ENCODE results near the gene CRX. TPM values are rescaled to one million over a fixed set of nuclear protein-coding genes. Genes with fewer than 3 reads are reported as not detected.
A peak's percentile ranks its signal among the peaks of the same experiment; 100 is the strongest.
"Not testable (repeated sequence)": the region's sequence is repeated elsewhere in the genome, so short reads cannot be mapped to it uniquely, and the experiment has no call there.

Gene CRX
- polyA plus RNA-seq, 4 donors = 0.12 TPM; not detected in 3

- 32 to 42% (median 39%) methylated on average over 9 of the region's 9 CpGs for WGBS, 3 donors
- FAIRE-seq (no peak), DNase-seq (peak in 1 of 2 donors; percentile 21)
- H3K9me3 ChIP-seq (ENCODE audit: control insufficient read depth in 2 of 2, insufficient read depth in 1 of 2, low read depth in 1 of 2, low read length in 1 of 2) = peaks cover 0 to 3% of the 10 kb centered on the region in 2 donors
- no peak overlapping the region for H3K27ac ChIP-seq (ENCODE audit: low read depth in 1 of 3, low read length in 2 of 3)
- no peaks in the 10 kb centered on the region for H3K27me3 ChIP-seq (ENCODE audit: control insufficient read depth in 3 of 3, insufficient read depth in 3 of 3, low read length in 3 of 3)
- H3K4me3 ChIP-seq (ENCODE audit: low read depth in 1 of 3, low read length in 3 of 3) = no peak overlapping the region
- H3K36me3 ChIP-seq (ENCODE audit: control insufficient read depth in 3 of 3, insufficient read depth in 2 of 3, low read depth in 1 of 3, low read length in 3 of 3) = peaks cover 0 to 63% (median 7%) of the 10 kb centered on the region in 3 donors
- H3K4me1 ChIP-seq (ENCODE audit: control insufficient read depth in 3 of 3, insufficient read depth in 2 of 3, low read depth in 1 of 3, low read length in 2 of 3) = peaks cover 0 to 23% (median 0%) of the 10 kb centered on the region in 3 donors
Observed at GRCh38 chr19:47781590-47782262, 40.0 kb upstream of the CRX start.

GRCh38 chr19:47786566-47786965, 35.2 kb upstream of the CRX start:
- 94 to 97% (median 95%) methylated on average over 7 of the region's 7 CpGs for WGBS, 3 donors
- FAIRE-seq (no peak), DNase-seq (no peak)
- H3K36me3 ChIP-seq (ENCODE audit: control insufficient read depth in 3 of 3, insufficient read depth in 2 of 3, low read depth in 1 of 3, low read length in 3 of 3) = peaks cover 0 to 58% (median 2%) of the 10 kb centered on the region in 3 donors
- no peak overlapping the region for H3K4me3 ChIP-seq (ENCODE audit: low read depth in 1 of 3, low read length in 3 of 3)
- H3K27ac ChIP-seq (ENCODE audit: low read depth in 1 of 3, low read length in 2 of 3) = no peak overlapping the region
- H3K9me3 ChIP-seq (ENCODE audit: control insufficient read depth in 2 of 2, insufficient read depth in 1 of 2, low read depth in 1 of 2, low read length in 1 of 2) = no peaks in the 10 kb centered on the region
- no peaks in the 10 kb centered on the region for H3K27me3 ChIP-seq (ENCODE audit: control insufficient read depth in 3 of 3, insufficient read depth in 3 of 3, low read length in 3 of 3)
- no peaks in the 10 kb centered on the region for H3K4me1 ChIP-seq (ENCODE audit: control insufficient read depth in 3 of 3, insufficient read depth in 2 of 3, low read depth in 1 of 3, low read length in 2 of 3)

GRCh38 chr19:47787307-47787706, 34.4 kb upstream of the CRX start:
- not testable (repeated sequence) for H3K4me3 ChIP-seq (ENCODE audit: low read depth in 1 of 3, low read length in 3 of 3); H3K9me3 ChIP-seq (ENCODE audit: control insufficient read depth in 2 of 2, insufficient read depth in 1 of 2, low read depth in 1 of 2, low read length in 1 of 2); H3K4me1 ChIP-seq (ENCODE audit: control insufficient read depth in 3 of 3, insufficient read depth in 2 of 3, low read depth in 1 of 3, low read length in 2 of 3); H3K27ac ChIP-seq (ENCODE audit: low read depth in 1 of 3, low read length in 2 of 3); FAIRE-seq; DNase-seq; H3K27me3 ChIP-seq (ENCODE audit: control insufficient read depth in 3 of 3, insufficient read depth in 3 of 3, low read length in 3 of 3)
- 86 to 89% (median 88%) methylated on average over 10 of the region's 10 CpGs for WGBS, 3 donors
- peaks cover 0 to 51% (median 0%) of the 10 kb centered on the region in 3 donors for H3K36me3 ChIP-seq (ENCODE audit: control insufficient read depth in 3 of 3, insufficient read depth in 2 of 3, low read depth in 1 of 3, low read length in 3 of 3)

GRCh38 chr19:47789811-47790210, 31.9 kb upstream of the CRX start:
- not testable (repeated sequence) for H3K4me1 ChIP-seq (ENCODE audit: control insufficient read depth in 3 of 3, insufficient read depth in 2 of 3, low read depth in 1 of 3, low read length in 2 of 3); H3K27ac ChIP-seq (ENCODE audit: low read depth in 1 of 3, low read length in 2 of 3); H3K4me3 ChIP-seq (ENCODE audit: low read depth in 1 of 3, low read length in 3 of 3); H3K9me3 ChIP-seq (ENCODE audit: control insufficient read depth in 2 of 2, insufficient read depth in 1 of 2, low read depth in 1 of 2, low read length in 1 of 2); FAIRE-seq; H3K27me3 ChIP-seq (ENCODE audit: control insufficient read depth in 3 of 3, insufficient read depth in 3 of 3, low read length in 3 of 3); DNase-seq
- peaks cover 0 to 29% (median 0%) of the 10 kb centered on the region in 3 donors for H3K36me3 ChIP-seq (ENCODE audit: control insufficient read depth in 3 of 3, insufficient read depth in 2 of 3, low read depth in 1 of 3, low read length in 3 of 3)
- 81 to 87% (median 84%) methylated on average over 13 of the region's 13 CpGs for WGBS, 3 donors

DNA sequence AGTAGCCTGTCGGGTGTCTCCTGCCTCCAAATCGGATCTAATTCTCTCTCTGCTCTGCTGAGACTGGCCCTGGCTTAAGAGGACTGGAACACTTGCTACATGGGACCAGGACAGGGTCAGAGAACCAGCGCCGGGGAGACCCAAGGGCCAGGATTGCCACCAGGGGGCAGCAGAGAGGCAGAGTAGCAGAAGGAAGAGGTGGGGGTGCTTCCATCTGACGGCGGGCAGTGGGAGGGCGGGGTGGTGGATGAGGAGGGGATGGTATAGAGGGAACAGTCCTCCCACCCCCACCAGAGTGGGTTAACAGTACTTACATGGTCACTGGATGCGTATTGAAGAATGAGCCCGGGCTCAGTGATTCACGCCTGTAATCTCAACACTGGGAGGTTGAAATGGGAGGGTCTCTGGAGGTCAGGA, 31.3 kb upstream of the CRX start:
- no peaks in the 10 kb centered on the region for H3K9me3 ChIP-seq (ENCODE audit: control insufficient read depth in 2 of 2, insufficient read depth in 1 of 2, low read depth in 1 of 2, low read length in 1 of 2)
- H3K4me3 ChIP-seq (ENCODE audit: low read depth in 1 of 3, low read length in 3 of 3) = no peak overlapping the region
- no peaks in the 10 kb centered on the region for H3K4me1 ChIP-seq (ENCODE audit: control insufficient read depth in 3 of 3, insufficient read depth in 2 of 3, low read depth in 1 of 3, low read length in 2 of 3)
- H3K27ac ChIP-seq (ENCODE audit: low read depth in 1 of 3, low read length in 2 of 3) = no peak overlapping the region
- DNase-seq = peak; percentile 71 to 81
- H3K36me3 ChIP-seq (ENCODE audit: control insufficient read depth in 3 of 3, insufficient read depth in 2 of 3, low read depth in 1 of 3, low read length in 3 of 3) = peaks cover 0 to 23% (median 0%) of the 10 kb centered on the region in 3 donors
- no peak for FAIRE-seq
- WGBS, 3 donors = 9 to 12% (median 11%) methylated on average over 10 of the region's 10 CpGs
- no peaks in the 10 kb centered on the region for H3K27me3 ChIP-seq (ENCODE audit: control insufficient read depth in 3 of 3, insufficient read depth in 3 of 3, low read length in 3 of 3)

- Histone ChIP-seq H3K36me3 (ENCODE audit: control insufficient read depth in 3 of 3, insufficient read depth in 2 of 3, low read depth in 1 of 3, low read length in 3 of 3) (peaks cover 0 to 5% (median 0%) of the 10 kb centered on the region in 3 donors), H3K27me3 (ENCODE audit: control insufficient read depth in 3 of 3, insufficient read depth in 3 of 3, low read length in 3 of 3) (no peaks in the 10 kb centered on the region), H3K9me3 (ENCODE audit: control insufficient read depth in 2 of 2, insufficient read depth in 1 of 2, low read depth in 1 of 2, low read length in 1 of 2) (no peaks in the 10 kb centered on the region), H3K4me3 (ENCODE audit: low read depth in 1 of 3, low read length in 3 of 3) (no peak overlapping the region), H3K4me1 (ENCODE audit: control insufficient read depth in 3 of 3, insufficient read depth in 2 of 3, low read depth in 1 of 3, low read length in 2 of 3) (no peaks in the 10 kb centered on the region), H3K27ac (ENCODE audit: low read depth in 1 of 3, low read length in 2 of 3) (no peak overlapping the region)
- DNase-seq (no peak), FAIRE-seq (no peak)
- 83 to 96% (median 96%) methylated on average over 1 of the region's 1 CpG for WGBS, 3 donors
Observed at GRCh38 chr19:47792616-47793015, 29.1 kb upstream of the CRX start.

GRCh38 chr19:47794526-47794925, 27.2 kb upstream of the CRX start:
- 83 to 89% (median 89%) methylated on average over 18 of the region's 18 CpGs for WGBS, 3 donors
- FAIRE-seq = no peak
- H3K27ac ChIP-seq (ENCODE audit: low read depth in 1 of 3, low read length in 2 of 3) = no peak overlapping the region
- DNase-seq = no peak
- H3K4me3 ChIP-seq (ENCODE audit: low read depth in 1 of 3, low read length in 3 of 3) = no peak overlapping the region
- no peaks in the 10 kb centered on the region for H3K4me1 ChIP-seq (ENCODE audit: control insufficient read depth in 3 of 3, insufficient read depth in 2 of 3, low read depth in 1 of 3, low read length in 2 of 3)
- peaks cover 0 to 6% (median 0%) of the 10 kb centered on the region in 3 donors for H3K27me3 ChIP-seq (ENCODE audit: control insufficient read depth in 3 of 3, insufficient read depth in 3 of 3, low read length in 3 of 3)
- no peaks in the 10 kb centered on the region for H3K36me3 ChIP-seq (ENCODE audit: control insufficient read depth in 3 of 3, insufficient read depth in 2 of 3, low read depth in 1 of 3, low read length in 3 of 3)
- no peaks in the 10 kb centered on the region for H3K9me3 ChIP-seq (ENCODE audit: control insufficient read depth in 2 of 2, insufficient read depth in 1 of 2, low read depth in 1 of 2, low read length in 1 of 2)

DNA sequence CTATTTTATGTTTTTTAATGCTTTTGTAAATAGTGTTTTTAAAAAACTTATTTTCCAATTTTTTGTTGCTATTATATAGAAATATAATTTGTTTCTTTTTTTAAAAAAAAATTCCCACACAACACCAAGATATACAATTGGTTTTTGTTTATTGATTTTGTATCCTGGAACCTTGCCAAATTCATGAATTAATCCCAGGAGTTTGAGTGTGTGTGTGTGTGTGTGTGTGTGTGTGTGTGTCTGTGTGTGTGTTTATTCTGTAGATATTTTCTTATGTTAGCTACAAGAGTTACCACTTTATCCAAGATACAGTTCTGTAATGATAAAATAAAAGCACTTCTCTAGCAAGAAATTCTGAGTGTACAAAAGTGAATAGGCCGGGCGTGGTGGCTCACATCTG, 25.0 kb upstream of the CRX start:
- H3K27me3 ChIP-seq (ENCODE audit: control insufficient read depth in 3 of 3, insufficient read depth in 3 of 3, low read length in 3 of 3) = peaks cover 0 to 6% (median 0%) of the 10 kb centered on the region in 3 donors
- 45 to 69% (median 50%) methylated on average over 2 of the region's 2 CpGs for WGBS, 3 donors

More for the DNA sequence above, 25.0 kb upstream of the CRX start:
- Histone ChIP-seq H3K36me3 (ENCODE audit: control insufficient read depth in 3 of 3, insufficient read depth in 2 of 3, low read depth in 1 of 3, low read length in 3 of 3) (no peaks in the 10 kb centered on the region), H3K4me3 (ENCODE audit: low read depth in 1 of 3, low read length in 3 of 3) (no peak overlapping the region), H3K27ac (ENCODE audit: low read depth in 1 of 3, low read length in 2 of 3) (no peak overlapping the region), H3K4me1 (ENCODE audit: control insufficient read depth in 3 of 3, insufficient read depth in 2 of 3, low read depth in 1 of 3, low read length in 2 of 3) (no peaks in the 10 kb centered on the region), H3K9me3 (ENCODE audit: control insufficient read depth in 2 of 2, insufficient read depth in 1 of 2, low read depth in 1 of 2, low read length in 1 of 2) (no peaks in the 10 kb centered on the region)
- FAIRE-seq (no peak), DNase-seq (no peak)
